Stomach smooth muscle (tissue), 2 donors: ENCODE measurements around the gene TERT.

Source experiments
- H3K27ac ChIP-seq: one replicate; pipeline ENCODE4 v1.7.0; 2013; ENCODE audit warnings: mild to moderate bottlenecking, low read length, inconsistent platforms
- H3K27me3 ChIP-seq, 2 donors: one replicate each; pipeline ENCODE4 v1.7.0; 2013; ENCODE audit warnings: low read length in 2 of 2; ENCODE audit not compliant: insufficient read depth in 2 of 2, control insufficient read depth in 1 of 2
- H3K36me3 ChIP-seq, 2 donors: one replicate each; pipeline ENCODE4 v1.7.0; 2013; ENCODE audit warnings: low read length in 2 of 2; ENCODE audit not compliant: control insufficient read depth in 2 of 2, insufficient read depth in 2 of 2
- H3K4me1 ChIP-seq: one replicate; pipeline ENCODE4 v1.7.0; 2013; ENCODE audit warnings: low read length; ENCODE audit not compliant: control insufficient read depth, insufficient read depth
- H3K4me3 ChIP-seq, 2 donors: one replicate each; pipeline ENCODE4 v1.7.0; 2013; ENCODE audit warnings: low read length in 2 of 2
- H3K9ac ChIP-seq, 2 donors: one replicate each; pipeline ENCODE4 v1.7.0; 2013; ENCODE audit warnings: low read length in 2 of 2, mild to moderate bottlenecking in 1 of 2
- H3K9me3 ChIP-seq, 2 donors: one replicate each; pipeline ENCODE4 v1.7.0; 2013; ENCODE audit warnings: low read length in 2 of 2; ENCODE audit not compliant: control insufficient read depth in 2 of 2
- donor health status: healthy.
- donor health status: Pancreatic carcinoma.

The TERT gene

DNA sequence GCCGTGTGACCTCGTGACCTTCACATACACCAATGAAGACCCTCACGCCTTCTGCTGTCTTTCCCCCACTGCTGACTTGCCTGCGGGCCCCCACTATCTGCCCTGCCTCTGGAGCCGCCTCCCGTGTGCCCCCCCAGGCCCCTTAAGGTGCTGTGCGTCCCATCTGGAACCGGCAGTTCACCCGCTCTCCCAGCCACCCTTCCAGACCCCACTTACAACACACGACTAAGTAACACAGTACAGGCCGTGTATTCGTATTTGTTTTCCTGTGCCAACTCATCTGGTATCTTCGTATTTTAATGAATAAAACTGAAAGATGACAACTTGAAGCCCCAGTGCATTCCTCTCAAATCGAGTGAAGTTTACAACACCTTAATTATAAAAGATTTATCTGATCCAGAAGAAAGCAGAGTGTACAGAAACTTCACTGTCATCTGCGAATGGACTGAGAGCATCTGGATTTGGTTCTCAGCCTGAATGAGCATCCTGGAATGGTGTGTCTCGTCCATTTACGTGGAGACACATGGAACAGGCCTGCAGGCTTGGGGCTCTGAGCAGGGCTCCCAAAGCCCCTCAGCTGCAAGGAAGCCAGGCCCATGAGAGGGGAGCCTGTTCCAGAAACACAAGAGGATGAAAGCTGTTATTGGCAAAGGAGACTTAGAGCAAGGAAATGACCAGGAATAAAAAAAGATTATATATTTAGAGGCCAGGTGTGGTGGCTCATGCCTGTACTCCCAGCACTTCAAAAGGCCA is 21.9 kb upstream of the TERT start:
- H3K27ac ChIP-seq = no peak overlapping the region
- H3K9ac ChIP-seq = no peak overlapping the region
- no peaks in the 10 kb centered on the region for H3K9me3 ChIP-seq
- peaks cover 10% of the 10 kb centered on the region for H3K4me1 ChIP-seq
- no peaks in the 10 kb centered on the region for H3K27me3 ChIP-seq
- peak overlapping the region in 1 of 2 donors; percentile 61 for H3K4me3 ChIP-seq
- H3K36me3 ChIP-seq = peaks cover 16 to 25% of the 10 kb centered on the region in 2 donors

DNA sequence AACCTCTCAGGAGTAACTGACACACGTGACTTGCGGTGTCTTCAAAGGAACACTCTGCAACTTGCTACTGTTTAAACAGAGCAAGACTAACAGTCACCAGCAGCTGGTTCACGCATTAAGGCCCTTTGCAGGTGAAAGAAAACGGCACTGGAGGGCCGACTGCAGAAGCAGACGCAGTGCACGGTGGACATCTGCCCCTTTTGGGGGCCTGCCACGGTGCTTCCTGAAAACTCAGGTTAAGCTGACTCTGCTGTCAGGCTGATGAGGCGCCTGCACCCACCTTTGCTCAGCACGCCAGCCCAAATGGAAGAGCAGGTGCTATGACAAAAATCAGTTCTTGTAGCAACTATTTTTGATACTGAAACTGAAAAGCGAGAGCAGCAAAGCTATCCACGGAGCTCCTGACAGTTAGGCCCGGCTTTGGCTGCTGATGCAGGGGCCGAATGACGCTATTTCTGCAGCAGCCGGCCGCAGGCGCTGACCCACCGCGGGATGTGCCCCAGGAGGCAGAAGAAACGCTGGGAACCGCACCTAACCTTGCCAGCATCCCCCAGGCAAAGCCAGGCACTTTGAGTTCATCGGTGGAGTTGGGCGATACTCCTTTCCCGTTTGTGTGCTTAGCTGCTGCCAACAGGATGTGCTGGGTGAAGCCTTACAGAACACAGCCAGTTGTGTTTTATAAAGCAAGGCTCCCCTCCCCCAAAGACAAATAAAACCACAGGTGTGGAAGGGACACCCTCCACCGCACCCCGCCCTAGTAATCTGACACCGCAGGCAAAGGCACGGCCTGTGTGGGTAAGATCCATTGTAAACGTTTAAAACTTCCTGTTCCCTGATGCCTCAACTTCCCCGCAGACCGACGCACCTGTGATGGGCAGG is 21.1 kb upstream of the TERT start:
- no peaks in the 10 kb centered on the region for H3K27me3 ChIP-seq
- H3K36me3 ChIP-seq = peaks cover 15 to 19% of the 10 kb centered on the region in 2 donors
- no peaks in the 10 kb centered on the region for H3K9me3 ChIP-seq
- H3K9ac ChIP-seq = peak overlapping the region in 1 of 2 donors; percentile 51
- H3K4me1 ChIP-seq = peaks cover 10% of the 10 kb centered on the region
- H3K27ac ChIP-seq = no peak overlapping the region
- peak overlapping the region; percentile 52 to 61 for H3K4me3 ChIP-seq

DNA sequence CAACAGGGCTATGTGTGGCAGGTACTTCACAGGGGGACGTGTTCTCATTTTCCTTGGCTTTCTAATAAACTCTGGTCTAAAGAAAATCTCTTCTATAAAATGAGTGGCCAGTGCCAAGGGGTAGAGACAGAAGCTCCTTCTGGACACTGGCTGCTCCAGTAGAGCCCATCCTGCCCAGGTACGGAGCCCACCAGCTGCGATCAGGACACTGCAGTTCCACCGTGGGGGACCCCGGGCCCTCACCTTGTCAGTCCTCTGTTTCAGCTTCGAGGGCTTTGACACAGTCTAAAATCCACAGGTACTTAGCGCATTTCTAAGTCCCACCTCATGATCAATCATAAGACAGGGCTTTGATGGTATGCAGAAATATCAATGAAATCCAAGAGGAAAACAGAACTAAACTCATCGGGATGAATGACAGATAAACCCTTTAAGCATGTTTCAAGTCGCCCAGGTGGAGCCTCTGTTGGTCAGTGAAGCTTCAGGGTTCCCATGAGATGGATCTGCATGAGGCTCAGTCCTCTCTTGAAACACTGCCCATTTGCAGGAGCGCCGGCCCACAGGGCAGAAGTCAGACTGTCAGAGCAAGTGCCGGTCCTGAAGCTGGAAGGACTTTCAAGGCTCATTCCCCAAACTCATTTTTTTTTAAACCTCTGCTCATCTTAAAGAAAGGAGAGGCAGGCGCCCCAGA is 20.3 kb upstream of the TERT start:
- Histone ChIP-seq H3K36me3 (peaks cover 12 to 14% of the 10 kb centered on the region in 2 donors), H3K9ac (no peak overlapping the region), H3K4me3 (no peak overlapping the region), H3K9me3 (no peaks in the 10 kb centered on the region), H3K27ac (no peak overlapping the region), H3K4me1 (peaks cover 10% of the 10 kb centered on the region), H3K27me3 (no peaks in the 10 kb centered on the region)

DNA sequence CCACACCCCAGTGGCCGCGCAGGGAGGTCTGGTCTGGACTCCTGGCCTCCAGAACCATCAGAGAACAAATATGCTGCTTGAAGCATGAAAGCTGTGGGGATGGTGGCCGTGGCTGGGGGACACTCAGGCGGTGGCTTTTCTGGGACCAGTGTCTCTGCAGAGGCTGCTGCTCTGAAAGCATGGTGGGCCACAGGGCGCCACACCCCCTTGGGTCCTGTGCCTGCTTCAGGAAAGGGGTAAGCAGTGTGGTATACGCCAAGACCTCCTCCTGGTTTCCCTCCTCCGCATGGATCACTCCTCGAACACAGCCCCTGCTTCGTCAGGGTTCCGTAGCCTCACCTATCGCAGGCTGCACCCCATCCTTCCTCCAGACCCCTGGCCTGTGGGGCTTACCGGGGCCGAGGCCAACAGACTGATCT is 19.7 kb upstream of the TERT start:
- H3K27me3 ChIP-seq = peaks cover 0 to 2% of the 10 kb centered on the region in 2 donors

DNA sequence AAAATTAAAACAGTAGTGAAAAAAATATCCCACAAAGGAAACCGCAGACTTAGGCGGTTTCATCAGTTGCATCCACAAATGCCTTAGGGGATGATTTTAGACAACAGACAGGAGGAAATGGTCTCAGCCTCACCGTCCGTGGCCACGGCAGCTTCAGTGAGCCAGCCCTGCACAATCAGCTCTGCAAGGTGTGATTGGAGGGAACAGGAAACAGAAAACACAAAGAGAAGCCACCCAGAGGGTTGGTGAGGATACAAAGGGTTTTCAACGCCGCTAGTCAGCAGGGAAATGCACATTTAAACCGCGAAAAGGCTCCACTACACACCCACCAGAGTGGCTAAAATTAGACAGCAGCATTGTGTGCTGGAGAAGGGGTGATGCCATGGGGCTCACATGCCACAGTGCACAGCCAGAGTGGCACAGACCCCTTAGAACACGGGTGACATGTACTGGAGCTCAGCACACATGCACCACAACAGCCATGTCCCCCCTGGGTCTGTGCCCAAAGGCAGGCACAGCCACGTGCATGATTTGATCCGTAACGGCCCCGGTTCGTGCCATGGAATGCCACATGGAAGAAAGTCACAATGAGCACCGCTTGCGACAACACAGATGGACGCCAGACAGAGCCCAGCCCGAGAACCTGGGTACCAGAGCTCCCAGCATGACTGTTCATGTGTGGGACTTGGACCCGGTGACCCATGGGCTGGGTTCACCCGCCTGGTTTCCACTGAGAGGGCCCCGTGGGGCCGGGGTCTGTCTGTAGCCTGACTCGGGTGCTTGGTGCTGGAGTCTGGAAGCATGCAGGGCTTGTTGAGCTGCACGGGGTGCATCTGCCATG is 18.3 kb upstream of the TERT start:
- peaks cover 10% of the 10 kb centered on the region for H3K4me1 ChIP-seq
- no peak overlapping the region for H3K4me3 ChIP-seq
- H3K9me3 ChIP-seq = no peaks in the 10 kb centered on the region
- peaks cover 3 to 8% of the 10 kb centered on the region in 2 donors for H3K36me3 ChIP-seq
- H3K27ac ChIP-seq = no peak overlapping the region
- H3K9ac ChIP-seq = no peak overlapping the region
- H3K27me3 ChIP-seq = peaks cover 2 to 4% of the 10 kb centered on the region in 2 donors

More for the DNA sequence above, 19.7 kb upstream of the TERT start:
- H3K9ac ChIP-seq = no peak overlapping the region
- H3K9me3 ChIP-seq = no peaks in the 10 kb centered on the region
- H3K4me1 ChIP-seq = peaks cover 10% of the 10 kb centered on the region
- H3K4me3 ChIP-seq = no peak overlapping the region
- peaks cover 10 to 11% of the 10 kb centered on the region in 2 donors for H3K36me3 ChIP-seq
- no peak overlapping the region for H3K27ac ChIP-seq

DNA sequence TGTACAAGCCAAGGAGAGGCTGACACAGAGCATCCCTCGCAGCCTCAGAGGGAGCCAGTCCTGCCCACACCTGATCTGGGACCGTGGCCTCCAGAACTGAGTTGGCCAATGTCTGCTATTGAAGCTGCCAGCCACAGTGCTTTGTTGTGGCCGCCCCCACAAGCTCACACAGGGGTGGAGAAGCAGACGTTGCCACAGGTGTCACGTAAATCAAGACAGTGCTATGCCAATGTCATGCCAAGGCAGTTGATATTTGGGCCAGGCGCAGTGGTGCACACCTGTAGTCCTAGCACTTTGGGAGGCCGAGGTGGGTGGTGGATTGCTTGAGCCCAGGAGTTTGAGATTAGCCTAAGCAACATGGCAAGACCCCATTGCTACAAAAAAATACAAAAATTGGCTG is 17.3 kb upstream of the TERT start:
- H3K4me3 ChIP-seq = no peak overlapping the region
- peaks cover 10% of the 10 kb centered on the region for H3K4me1 ChIP-seq
- H3K36me3 ChIP-seq = no peaks in the 10 kb centered on the region
- no peak overlapping the region for H3K9ac ChIP-seq
- H3K9me3 ChIP-seq = no peaks in the 10 kb centered on the region
- H3K27me3 ChIP-seq = peaks cover 2 to 4% of the 10 kb centered on the region in 2 donors
- no peak overlapping the region for H3K27ac ChIP-seq

DNA sequence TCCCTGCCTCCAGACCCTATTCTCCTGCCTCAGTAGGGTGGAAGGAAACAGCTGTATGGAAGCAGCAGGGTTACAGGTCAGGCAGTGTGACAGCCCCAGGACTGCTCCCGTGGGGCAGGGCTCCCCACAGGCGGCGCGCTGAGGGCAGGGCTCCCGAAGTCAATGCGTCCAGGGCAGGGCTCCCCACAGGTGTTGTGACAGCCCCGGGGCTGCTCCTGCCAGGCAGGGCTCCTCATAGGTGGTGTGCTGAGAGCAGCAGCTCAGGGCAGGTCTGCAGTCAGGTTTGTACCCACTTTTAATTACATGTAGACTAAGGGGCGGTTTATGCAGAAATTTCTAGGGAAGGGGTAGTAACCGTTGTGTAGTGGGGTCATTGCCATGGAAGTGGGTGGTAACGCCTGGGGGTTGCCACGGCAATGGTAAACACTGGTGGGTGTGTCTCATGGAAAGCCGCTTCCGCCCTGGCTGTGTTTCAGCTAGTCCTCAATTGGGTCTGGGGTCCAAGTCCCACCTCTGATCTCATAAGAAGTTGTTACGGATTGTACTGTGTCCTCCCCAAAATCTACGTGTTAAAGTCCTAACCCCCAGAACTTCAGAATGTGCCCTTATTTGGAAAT is 16.7 kb upstream of the TERT start:
- no peaks in the 10 kb centered on the region for H3K36me3 ChIP-seq
- H3K4me1 ChIP-seq = peaks cover 10% of the 10 kb centered on the region
- no peak overlapping the region for H3K4me3 ChIP-seq
- no peak overlapping the region for H3K9ac ChIP-seq
- peaks cover 2 to 4% of the 10 kb centered on the region in 2 donors for H3K27me3 ChIP-seq
- H3K27ac ChIP-seq = no peak overlapping the region
- no peaks in the 10 kb centered on the region for H3K9me3 ChIP-seq

DNA sequence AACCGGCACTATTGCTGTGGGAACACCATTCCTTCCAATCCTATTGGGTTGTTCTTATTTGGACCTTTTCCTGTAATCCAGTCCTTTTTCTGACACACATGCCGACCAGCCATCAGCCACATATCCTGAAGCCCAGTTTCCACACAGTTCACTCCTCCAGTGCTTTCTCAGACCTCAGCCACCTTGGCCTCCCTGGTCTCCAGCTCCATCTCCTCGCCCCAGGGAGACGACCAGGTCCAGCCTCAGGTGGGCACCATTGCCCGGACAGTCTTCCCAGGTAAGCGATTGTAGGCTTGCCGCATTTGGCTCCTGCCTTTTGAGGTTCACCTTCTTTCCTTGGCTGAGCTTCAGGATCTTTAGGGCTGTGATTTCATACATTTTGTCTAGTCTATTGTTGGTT is 15.2 kb upstream of the TERT start:
- H3K4me1 ChIP-seq = no peaks in the 10 kb centered on the region

DNA sequence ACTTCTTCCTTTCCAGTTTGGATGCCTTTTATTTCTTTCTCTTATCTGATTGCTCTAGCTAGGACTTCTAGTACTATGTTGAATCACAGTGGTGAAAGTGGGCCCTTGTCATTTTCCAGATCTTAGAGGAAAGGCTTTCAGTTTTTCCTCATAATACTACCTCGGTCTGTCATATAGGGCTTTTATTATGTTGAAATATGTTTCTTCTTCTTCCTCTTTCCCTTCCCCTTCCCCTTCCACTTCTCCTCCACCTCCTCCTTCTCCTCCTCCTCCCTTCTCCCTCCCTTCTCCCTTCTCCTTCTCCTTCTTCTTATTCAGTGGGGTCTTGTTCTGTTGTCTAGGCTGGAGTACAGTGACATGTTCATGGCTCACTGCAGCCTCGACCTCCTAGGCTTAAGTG is 9.2 kb upstream of the TERT start:
- Histone ChIP-seq H3K9ac (no peak overlapping the region), H3K36me3 (no peaks in the 10 kb centered on the region), H3K27ac (no peak overlapping the region), H3K4me3 (no peak overlapping the region), H3K27me3 (no peaks in the 10 kb centered on the region), H3K4me1 (no peaks in the 10 kb centered on the region), H3K9me3 (no peaks in the 10 kb centered on the region)

More for the DNA sequence above, 15.2 kb upstream of the TERT start:
- no peaks in the 10 kb centered on the region for H3K9me3 ChIP-seq
- no peak overlapping the region for H3K9ac ChIP-seq
- H3K36me3 ChIP-seq = no peaks in the 10 kb centered on the region
- H3K4me3 ChIP-seq = no peak overlapping the region
- H3K27ac ChIP-seq = no peak overlapping the region
- H3K27me3 ChIP-seq = peaks cover 2 to 4% of the 10 kb centered on the region in 2 donors
